Activated CD4-positive, alpha-beta T cell treated with anti-CD3 and anti-CD28 coated beads, Interleukin-2, amount 10 ng/mL, durations not matched to agents 7 days and 5 days (primary cell): ENCODE data around the gene KRTAP27-1. TPM values are rescaled to one million over a fixed set of nuclear protein-coding genes. Genes with fewer than 3 reads are reported as not detected.

Experiments used
- CTCF ChIA-PET: fragments of 350-600 bp; sonication (Branson Sonifier 250); formaldehyde crosslinking; loops from one replicate; lab custom pipeline; 2021; ENCODE audit warnings: antibody characterized with exemption; lab: Charles Lee
- POLR2A ChIA-PET: fragments of 350-600 bp; sonication (Branson Sonifier 250); formaldehyde crosslinking; loops from one replicate; lab custom pipeline; 2021; ENCODE audit warnings: antibody characterized with exemption; lab: Charles Lee
- DNase-seq: peaks from one replicate; pipeline ENCODE4 v3.0.0-alpha.2; 2020
- H3K27ac Mint-ChIP-seq: one replicate; pipeline ENCODE4 v1.8.0; 2021; ENCODE audit warnings: mild to moderate bottlenecking, moderate library complexity, mixed read lengths
- H3K27me3 Mint-ChIP-seq: one replicate; pipeline ENCODE4 v1.8.0; 2021; ENCODE audit warnings: mixed read lengths
- H3K36me3 Mint-ChIP-seq: one replicate; pipeline ENCODE4 v1.8.0; 2021; ENCODE audit warnings: low read depth, mixed read lengths
- H3K4me1 Mint-ChIP-seq: one replicate; pipeline ENCODE4 v1.8.0; 2021; ENCODE audit warnings: mixed read lengths
- H3K4me3 Mint-ChIP-seq: one replicate; pipeline ENCODE4 v1.8.0; 2021; ENCODE audit warnings: mild to moderate bottlenecking, moderate library complexity, mixed read lengths
- H3K9me3 Mint-ChIP-seq: one replicate; pipeline ENCODE4 v1.8.0; 2021; ENCODE audit warnings: mixed read lengths
- total RNA-seq, 2 experiments: library from RNA; stranded (reverse); gene quantifications; one replicate each; pipeline ENCODE4 v1.2.3, GENCODE V29; 2021

Gene KRTAP27-1, protein sequence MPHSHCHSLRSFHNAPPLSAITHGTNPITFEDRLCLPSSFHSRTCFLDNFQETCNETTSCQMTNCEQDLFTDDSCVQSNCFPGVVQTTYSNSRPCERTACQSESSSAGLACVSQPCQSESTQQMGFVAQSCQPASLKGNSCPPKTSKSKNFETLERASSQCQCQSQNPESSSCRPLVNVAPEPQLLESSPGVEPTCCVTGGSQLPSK
- total RNA-seq = not detected

DNA sequence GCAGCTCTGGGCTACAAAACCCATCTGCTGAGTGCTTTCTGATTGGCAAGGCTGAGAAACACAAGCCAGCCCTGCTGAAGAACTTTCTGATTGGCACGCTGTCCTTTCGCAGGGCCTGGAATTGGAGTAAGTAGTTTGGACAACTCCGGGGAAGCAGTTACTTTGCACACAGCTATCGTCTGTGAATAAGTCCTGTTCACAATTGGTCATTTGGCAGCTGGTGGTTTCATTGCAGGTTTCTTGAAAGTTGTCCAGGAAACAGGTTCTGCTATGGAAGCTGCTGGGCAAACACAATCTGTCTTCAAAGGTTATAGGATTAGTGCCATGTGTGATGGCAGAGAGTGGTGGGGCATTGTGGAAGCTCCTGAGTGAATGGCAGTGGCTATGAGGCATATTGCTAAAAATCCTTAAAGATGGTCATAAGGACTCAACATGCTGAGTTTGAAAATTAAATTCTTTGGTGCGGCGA lies at the start of gene KRTAP27-1:
KRTAP27-1 (minus strand) TSS at position 419 of the 469 bp plus-strand sequence; CDS start at position 393, 26 bp downstream.
- POLR2A ChIA-PET = no interaction called here
- no peak within 1 kb of the TSS for H3K27ac Mint-ChIP-seq
- H3K36me3 Mint-ChIP-seq = no peaks in the 10 kb centered on the region
- H3K4me3 Mint-ChIP-seq = no peak within 1 kb of the TSS
- no peaks in the 10 kb centered on the region for H3K27me3 Mint-ChIP-seq
- H3K9me3 Mint-ChIP-seq = no peaks in the 10 kb centered on the region
- no peak for DNase-seq
- CTCF ChIA-PET = no interaction called here
- no peaks in the 10 kb centered on the region for H3K4me1 Mint-ChIP-seq

- Mint-ChIP-seq H3K36me3 (no peaks in the 10 kb centered on the region), H3K27ac (no peak overlapping the region), H3K4me3 (no peak overlapping the region), H3K4me1 (no peaks in the 10 kb centered on the region), H3K9me3 (no peaks in the 10 kb centered on the region), H3K27me3 (no peaks in the 10 kb centered on the region)
- ChIA-PET CTCF (no interaction called here), POLR2A (no interaction called here)
- DNase-seq = no peak
These were observed 44.7 kb upstream of the KRTAP27-1 start for GRCh38 chr21:30382201-30382600.

- no peak within 1 kb of the TSS for H3K4me3 Mint-ChIP-seq
- H3K27me3 Mint-ChIP-seq = no peaks in the 10 kb centered on the region
- no peak for DNase-seq
- no peaks in the 10 kb centered on the region for H3K4me1 Mint-ChIP-seq
- no peak within 1 kb of the TSS for H3K27ac Mint-ChIP-seq
- ChIA-PET POLR2A (no interaction called here), CTCF (no interaction called here)
- H3K36me3 Mint-ChIP-seq = no peaks in the 10 kb centered on the region
- no peaks in the 10 kb centered on the region for H3K9me3 Mint-ChIP-seq
These were observed 34.8 kb upstream of the KRTAP27-1 start, which contains the start of gene KRTAP13-2 for GRCh38 chr21:30372139-30372770. Gene KRTAP13-2 (minus strand): TSS chr21:30372271. CDS start chr21:30372213, 58 bp downstream.

GRCh38 chr21:30355906-30356305 lies 18.4 kb upstream of the KRTAP27-1 start:
- Mint-ChIP-seq H3K27me3 (peaks cover 3% of the 10 kb centered on the region), H3K27ac (no peak overlapping the region), H3K36me3 (no peaks in the 10 kb centered on the region), H3K4me3 (no peak overlapping the region), H3K9me3 (no peaks in the 10 kb centered on the region), H3K4me1 (no peaks in the 10 kb centered on the region)
- POLR2A ChIA-PET = no interaction called here
- CTCF ChIA-PET = no interaction called here
- no peak for DNase-seq

DNA sequence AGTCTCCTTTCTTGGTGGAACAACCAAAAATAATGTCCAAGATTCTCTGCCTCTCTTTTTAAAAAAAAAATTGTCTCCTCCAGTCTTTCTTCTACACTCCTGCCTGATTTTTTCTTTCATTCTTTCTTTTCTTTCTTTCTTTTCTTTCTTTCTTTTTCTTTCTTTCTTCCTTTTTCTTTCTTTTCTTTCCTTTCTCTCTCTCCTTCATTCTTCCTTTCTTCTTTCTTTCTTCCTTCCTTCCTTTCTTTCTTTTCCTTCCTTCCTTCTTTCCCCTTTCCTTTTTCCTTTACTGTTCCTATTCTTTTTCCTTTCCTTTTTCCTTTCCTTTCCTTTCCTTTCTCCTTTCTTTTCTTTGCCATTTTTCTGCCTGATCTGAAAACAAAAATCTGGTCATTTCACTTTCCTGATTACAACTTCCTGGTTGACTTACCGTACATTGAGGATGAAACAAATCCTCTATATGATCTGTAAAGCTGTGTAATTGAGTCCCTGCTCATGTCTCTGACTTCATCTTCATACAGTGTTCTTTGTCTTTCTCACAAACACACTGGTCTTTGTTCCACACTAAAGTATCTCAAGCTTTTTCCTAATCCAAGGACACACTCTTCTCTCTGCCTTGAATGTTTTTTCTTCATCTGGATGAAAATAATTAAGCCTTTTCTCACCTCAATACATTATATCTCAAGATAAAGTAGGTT lies 17.0 kb upstream of the KRTAP27-1 start:
- Mint-ChIP-seq H3K9me3 (no peaks in the 10 kb centered on the region), H3K4me1 (no peaks in the 10 kb centered on the region), H3K4me3 (no peak overlapping the region), H3K36me3 (no peaks in the 10 kb centered on the region), H3K27ac (no peak overlapping the region), H3K27me3 (peaks cover 3% of the 10 kb centered on the region)
- CTCF ChIA-PET = no interaction called here
- no peak for DNase-seq
- POLR2A ChIA-PET = no interaction called here

DNA sequence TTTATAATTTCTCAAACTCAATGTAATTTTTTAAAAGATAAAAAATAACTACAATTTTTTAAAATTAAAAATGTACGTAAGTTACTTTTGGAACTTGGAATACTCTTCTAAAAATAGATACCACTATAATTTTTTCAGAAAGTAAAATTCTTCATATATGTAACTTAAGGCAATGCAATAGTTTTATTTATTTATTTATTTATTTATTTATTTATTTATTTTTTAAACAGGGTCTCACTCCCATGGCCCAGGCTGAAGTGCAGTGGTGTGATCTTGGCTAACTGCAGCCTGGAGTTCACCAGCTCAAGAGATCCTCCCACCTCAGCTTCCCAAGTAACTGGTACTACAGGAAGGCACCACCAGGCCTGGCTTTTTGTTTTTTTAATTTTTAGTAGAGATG lies 14.0 kb upstream of the KRTAP27-1 start:
- POLR2A ChIA-PET = no interaction called here
- Mint-ChIP-seq H3K36me3 (no peaks in the 10 kb centered on the region), H3K27ac (no peak overlapping the region), H3K9me3 (no peaks in the 10 kb centered on the region), H3K4me1 (no peaks in the 10 kb centered on the region), H3K27me3 (peaks cover 3% of the 10 kb centered on the region), H3K4me3 (no peak overlapping the region)
- CTCF ChIA-PET = interaction anchor here (0.6 kb wide), 1 partner anchor 495 kb away, joined by 3 read pairs; no protein-coding TSS in a partner anchor
- DNase-seq = no peak

- Mint-ChIP-seq H3K36me3 (no peaks in the 10 kb centered on the region), H3K27ac (no peak overlapping the region), H3K4me3 (no peak overlapping the region), H3K4me1 (no peaks in the 10 kb centered on the region), H3K9me3 (no peaks in the 10 kb centered on the region), H3K27me3 (peaks cover 3% of the 10 kb centered on the region)
- POLR2A ChIA-PET = no interaction called here
- CTCF ChIA-PET = no interaction called here
- DNase-seq = no peak
These were observed 12.1 kb upstream of the KRTAP27-1 start for GRCh38 chr21:30349572-30349971.

DNA sequence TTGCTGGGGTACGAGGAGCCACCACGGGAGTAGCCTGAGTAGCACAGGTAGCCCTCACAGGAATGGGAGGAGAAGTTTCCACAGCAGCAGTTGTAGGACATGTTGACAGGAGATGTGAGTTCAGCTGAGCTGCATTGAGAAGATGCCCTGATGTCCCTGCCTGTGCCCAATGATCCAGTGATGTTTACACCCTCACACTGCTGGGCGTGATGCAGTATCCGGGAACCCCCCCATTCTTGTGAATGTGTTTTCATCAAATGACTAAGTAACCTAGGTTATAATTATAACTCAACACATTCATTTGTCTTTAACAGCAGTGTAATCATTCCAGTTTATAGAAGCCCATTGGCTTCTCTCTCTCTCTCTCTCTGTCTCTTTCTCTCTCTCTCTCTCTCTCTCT lies 11.0 kb upstream of the KRTAP27-1 start, which contains the start of gene KRTAP23-1:
KRTAP23-1 (minus strand) TSS at position 101 of the 400 bp plus-strand sequence; CDS start at position 101, 0 bp downstream.
- H3K4me1 Mint-ChIP-seq = no peaks in the 10 kb centered on the region
- DNase-seq = no peak
- no peak within 1 kb of the TSS for H3K27ac Mint-ChIP-seq
- no peaks in the 10 kb centered on the region for H3K27me3 Mint-ChIP-seq
- no peak within 1 kb of the TSS for H3K4me3 Mint-ChIP-seq
- ChIA-PET CTCF (no interaction called here), POLR2A (no interaction called here)
- no peaks in the 10 kb centered on the region for H3K36me3 Mint-ChIP-seq
- H3K9me3 Mint-ChIP-seq = no peaks in the 10 kb centered on the region

GRCh38 chr21:30345014-30345413 lies 7.5 kb upstream of the KRTAP27-1 start:
- DNase-seq = no peak
- H3K9me3 Mint-ChIP-seq = no peaks in the 10 kb centered on the region
- H3K4me3 Mint-ChIP-seq = no peak overlapping the region
- peaks cover 2% of the 10 kb centered on the region for H3K27me3 Mint-ChIP-seq
- CTCF ChIA-PET = no interaction called here
- POLR2A ChIA-PET = no interaction called here
- no peaks in the 10 kb centered on the region for H3K36me3 Mint-ChIP-seq
- no peak overlapping the region for H3K27ac Mint-ChIP-seq
- H3K4me1 Mint-ChIP-seq = no peaks in the 10 kb centered on the region

DNA sequence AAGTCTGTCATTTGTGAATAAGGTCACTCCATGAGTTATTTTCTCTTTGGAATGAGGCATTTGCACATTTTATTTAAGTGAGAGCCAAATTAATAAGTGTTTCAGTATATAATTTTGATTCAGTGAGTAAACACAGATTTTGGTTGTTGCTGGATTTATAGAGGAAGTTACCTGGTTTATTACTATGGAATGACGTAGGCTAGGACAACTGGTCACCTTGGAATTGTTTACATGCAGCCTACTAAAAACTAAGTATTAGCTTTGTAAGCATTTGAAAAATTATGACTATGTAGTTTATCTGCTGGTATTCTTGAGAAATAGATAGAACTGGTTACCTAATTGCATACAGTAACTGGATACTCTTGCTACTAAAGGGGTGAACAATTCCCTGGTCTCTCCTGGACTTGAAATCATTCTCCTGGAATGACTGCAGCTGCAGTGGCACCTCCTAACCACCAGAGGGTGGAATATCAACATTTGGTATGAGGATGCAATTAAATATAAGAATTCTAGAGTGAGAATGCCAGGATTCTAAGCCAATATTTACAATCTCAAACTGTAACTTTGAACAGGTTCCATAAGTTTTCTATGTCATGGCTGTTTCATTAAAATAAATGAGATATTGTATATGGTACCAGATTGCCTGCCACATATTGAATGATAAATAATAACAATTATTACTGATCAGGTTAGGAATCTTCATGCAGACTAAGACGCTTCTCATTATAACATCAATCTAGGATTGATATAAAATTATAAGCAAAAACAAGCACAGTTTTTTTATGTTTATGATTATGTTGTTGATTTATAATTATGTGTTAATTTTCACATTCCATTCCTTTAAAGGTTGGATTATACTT lies 3.5 kb upstream of the KRTAP27-1 start:
- H3K4me1 Mint-ChIP-seq = no peaks in the 10 kb centered on the region
- H3K36me3 Mint-ChIP-seq = no peaks in the 10 kb centered on the region
- no peak for DNase-seq
- H3K4me3 Mint-ChIP-seq = no peak overlapping the region
- peaks cover 2% of the 10 kb centered on the region for H3K27me3 Mint-ChIP-seq
- CTCF ChIA-PET = no interaction called here
- H3K9me3 Mint-ChIP-seq = no peaks in the 10 kb centered on the region
- H3K27ac Mint-ChIP-seq = no peak overlapping the region
- POLR2A ChIA-PET = interaction anchor here (0.6 kb wide), 1 partner anchor 11 kb away, joined by 4 read pairs; no protein-coding TSS in a partner anchor

DNA sequence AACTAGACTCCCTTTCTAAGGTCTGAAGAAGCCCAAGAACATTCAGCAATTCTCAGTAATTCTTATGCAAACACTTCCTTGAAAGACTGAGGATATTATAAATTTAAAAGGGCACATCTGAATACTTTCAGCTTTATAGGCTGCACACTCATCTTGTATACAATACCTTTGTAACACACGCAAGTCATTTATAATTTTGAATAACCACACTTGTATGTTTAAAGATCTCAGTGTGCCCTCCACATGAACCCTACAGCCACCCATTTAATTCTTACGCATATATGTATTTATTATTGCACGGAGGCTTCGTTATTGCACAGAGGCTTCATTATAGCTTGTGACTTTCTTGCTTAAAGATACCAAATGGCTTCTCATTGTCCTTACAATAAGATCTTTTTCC lies 1.2 kb upstream of the KRTAP27-1 start:
- ChIA-PET POLR2A (no interaction called here), CTCF (no interaction called here)
- Mint-ChIP-seq H3K9me3 (no peaks in the 10 kb centered on the region), H3K4me3 (no peak overlapping the region), H3K4me1 (no peaks in the 10 kb centered on the region), H3K27ac (no peak overlapping the region), H3K36me3 (no peaks in the 10 kb centered on the region), H3K27me3 (peaks cover 2% of the 10 kb centered on the region)
- DNase-seq = no peak

GRCh38 chr21:30337772-30338171 lies 278 bp upstream of the KRTAP27-1 start:
- no peaks in the 10 kb centered on the region for H3K4me1 Mint-ChIP-seq
- no peak overlapping the region for H3K4me3 Mint-ChIP-seq
- H3K9me3 Mint-ChIP-seq = no peaks in the 10 kb centered on the region
- ChIA-PET CTCF (no interaction called here), POLR2A (no interaction called here)
- H3K36me3 Mint-ChIP-seq = no peaks in the 10 kb centered on the region
- no peak for DNase-seq
- no peak overlapping the region for H3K27ac Mint-ChIP-seq
- no peaks in the 10 kb centered on the region for H3K27me3 Mint-ChIP-seq
